ENCODE results near the gene PTGR3.

DNA sequence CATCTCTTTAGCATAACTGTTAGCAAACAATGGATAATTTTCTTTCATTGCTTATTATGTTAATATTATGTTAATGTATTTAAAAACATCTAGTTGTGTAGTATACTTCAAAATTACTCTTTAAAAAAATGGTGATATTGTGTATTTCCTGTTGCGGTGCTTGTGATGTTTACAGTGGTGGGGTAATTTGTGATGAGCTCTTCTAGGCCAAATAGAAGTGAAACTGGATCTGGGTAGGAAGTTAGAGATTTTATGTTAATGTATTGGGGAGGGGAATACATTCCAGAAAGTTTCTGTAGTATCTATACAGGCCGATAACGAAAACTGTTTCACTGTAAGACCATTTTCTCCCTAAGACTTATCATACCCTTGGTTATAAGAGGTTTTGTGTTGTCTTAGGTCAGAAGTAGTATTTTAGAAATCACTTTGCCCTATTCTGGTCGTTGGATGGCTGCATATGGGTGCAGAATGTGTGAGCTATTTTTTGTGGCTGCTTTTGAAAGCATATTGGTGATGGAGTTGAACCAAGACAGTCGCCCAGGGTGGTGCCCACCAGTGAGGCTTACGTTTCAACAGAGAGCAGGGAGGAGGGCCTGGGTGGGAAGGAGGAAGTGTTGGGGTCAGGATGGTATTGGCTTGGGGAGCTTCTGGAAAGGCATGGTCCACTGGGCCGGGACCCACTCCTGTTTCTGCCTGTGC is 7.4 kb upstream of the PTGR3 start:
- TF ChIP-seq RAD21 (IDR thresholded peaks at IDR 0.05) (no peak), RXRA (IDR thresholded peaks at IDR 0.05) (no peak), TAF1 (conservative IDR thresholded peaks at IDR 0.05) (no peak)
- TF ChIP-seq, protein P1, sequence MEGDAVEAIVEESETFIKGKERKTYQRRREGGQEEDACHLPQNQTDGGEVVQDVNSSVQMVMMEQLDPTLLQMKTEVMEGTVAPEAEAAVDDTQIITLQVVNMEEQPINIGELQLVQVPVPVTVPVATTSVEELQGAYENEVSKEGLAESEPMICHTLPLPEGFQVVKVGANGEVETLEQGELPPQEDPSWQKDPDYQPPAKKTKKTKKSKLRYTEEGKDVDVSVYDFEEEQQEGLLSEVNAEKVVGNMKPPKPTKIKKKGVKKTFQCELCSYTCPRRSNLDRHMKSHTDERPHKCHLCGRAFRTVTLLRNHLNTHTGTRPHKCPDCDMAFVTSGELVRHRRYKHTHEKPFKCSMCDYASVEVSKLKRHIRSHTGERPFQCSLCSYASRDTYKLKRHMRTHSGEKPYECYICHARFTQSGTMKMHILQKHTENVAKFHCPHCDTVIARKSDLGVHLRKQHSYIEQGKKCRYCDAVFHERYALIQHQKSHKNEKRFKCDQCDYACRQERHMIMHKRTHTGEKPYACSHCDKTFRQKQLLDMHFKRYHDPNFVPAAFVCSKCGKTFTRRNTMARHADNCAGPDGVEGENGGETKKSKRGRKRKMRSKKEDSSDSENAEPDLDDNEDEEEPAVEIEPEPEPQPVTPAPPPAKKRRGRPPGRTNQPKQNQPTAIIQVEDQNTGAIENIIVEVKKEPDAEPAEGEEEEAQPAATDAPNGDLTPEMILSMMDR (IDR thresholded peaks at IDR 0.05; ENCODE audit: low read depth, low read length, missing input control) = no peak
- TF ChIP-seq, protein P2, sequence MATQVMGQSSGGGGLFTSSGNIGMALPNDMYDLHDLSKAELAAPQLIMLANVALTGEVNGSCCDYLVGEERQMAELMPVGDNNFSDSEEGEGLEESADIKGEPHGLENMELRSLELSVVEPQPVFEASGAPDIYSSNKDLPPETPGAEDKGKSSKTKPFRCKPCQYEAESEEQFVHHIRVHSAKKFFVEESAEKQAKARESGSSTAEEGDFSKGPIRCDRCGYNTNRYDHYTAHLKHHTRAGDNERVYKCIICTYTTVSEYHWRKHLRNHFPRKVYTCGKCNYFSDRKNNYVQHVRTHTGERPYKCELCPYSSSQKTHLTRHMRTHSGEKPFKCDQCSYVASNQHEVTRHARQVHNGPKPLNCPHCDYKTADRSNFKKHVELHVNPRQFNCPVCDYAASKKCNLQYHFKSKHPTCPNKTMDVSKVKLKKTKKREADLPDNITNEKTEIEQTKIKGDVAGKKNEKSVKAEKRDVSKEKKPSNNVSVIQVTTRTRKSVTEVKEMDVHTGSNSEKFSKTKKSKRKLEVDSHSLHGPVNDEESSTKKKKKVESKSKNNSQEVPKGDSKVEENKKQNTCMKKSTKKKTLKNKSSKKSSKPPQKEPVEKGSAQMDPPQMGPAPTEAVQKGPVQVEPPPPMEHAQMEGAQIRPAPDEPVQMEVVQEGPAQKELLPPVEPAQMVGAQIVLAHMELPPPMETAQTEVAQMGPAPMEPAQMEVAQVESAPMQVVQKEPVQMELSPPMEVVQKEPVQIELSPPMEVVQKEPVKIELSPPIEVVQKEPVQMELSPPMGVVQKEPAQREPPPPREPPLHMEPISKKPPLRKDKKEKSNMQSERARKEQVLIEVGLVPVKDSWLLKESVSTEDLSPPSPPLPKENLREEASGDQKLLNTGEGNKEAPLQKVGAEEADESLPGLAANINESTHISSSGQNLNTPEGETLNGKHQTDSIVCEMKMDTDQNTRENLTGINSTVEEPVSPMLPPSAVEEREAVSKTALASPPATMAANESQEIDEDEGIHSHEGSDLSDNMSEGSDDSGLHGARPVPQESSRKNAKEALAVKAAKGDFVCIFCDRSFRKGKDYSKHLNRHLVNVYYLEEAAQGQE (IDR thresholded peaks at IDR 0.05) = no peak
